ENCODE data around the gene TPST2. TPM values are rescaled to one million over a fixed set of nuclear protein-coding genes. Genes with fewer than 3 reads are reported as not detected.

TPST2 gene
- total and polyA plus RNA-seq, 9 of the 15 experiments (the other 6 are each of a cell fraction or from before 2014, with no cell fraction given) = 14.2 to 123 (median 60.1) TPM

DNA sequence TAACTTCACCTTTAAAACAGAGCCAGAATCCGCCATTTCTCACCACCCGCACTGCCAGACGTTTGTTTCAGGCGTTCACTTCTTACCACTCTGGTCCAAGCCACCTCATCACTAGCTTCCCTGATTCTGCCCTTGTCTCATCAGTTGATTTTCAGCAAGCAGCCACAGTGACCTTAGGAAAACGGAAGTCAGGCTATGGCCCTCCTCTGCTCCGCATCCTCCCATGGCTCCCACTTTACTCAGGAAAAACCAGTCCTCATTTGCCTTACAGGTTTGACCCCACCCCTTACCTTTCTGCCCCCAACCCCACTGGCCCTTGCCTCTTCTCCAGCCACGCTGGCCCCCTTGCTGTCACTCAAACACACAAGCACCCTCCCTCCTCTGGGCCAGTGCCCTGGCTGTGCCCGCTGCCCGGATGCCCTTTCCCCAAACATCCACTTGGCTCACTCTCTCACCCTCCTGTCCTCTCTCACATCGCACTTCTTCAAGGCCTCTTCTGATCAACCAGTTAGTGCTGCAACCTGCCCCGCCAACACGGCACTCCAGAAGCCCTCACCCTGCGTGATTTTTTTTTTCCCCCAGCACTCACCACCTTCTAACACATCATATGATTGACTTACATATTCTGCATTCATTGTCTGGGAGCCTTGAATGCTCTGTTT, 18.9 kb downstream of the TPST2 start:
- POLR2A ChIA-PET = interaction anchor here (0.9 kb wide), 1 partner anchor 53 kb away, joined by 3 read pairs; no protein-coding TSS in a partner anchor
- TF ChIP-seq ZNF584 (CRISPR knock-in tag; IDR thresholded peaks at IDR 0.05; ENCODE audit: low read depth) (no peak), POLR2AphosphoS2 (IDR thresholded peaks at IDR 0.05; ENCODE audit: low read length) (no peak), POLR2G (IDR thresholded peaks at IDR 0.05; ENCODE audit: low read depth, low read length) (peak; percentile 42; the same call in 1 of the 2 replicates), RBM25 (IDR thresholded peaks at IDR 0.05; ENCODE audit: low read depth, low read length, severe bottlenecking) (peak; percentile 15), KDM5B (IDR thresholded peaks at IDR 0.05; ENCODE audit: insufficient replicate concordance, low read depth, low read length) (no peak), FOXJ2 (tag; IDR thresholded peaks at IDR 0.05) (no peak), ATF7 (IDR thresholded peaks at IDR 0.05) (no peak), NFE2L1 (tag; IDR thresholded peaks at IDR 0.05; ENCODE audit: borderline replicate concordance, low read depth) (no peak), ZBTB43 (CRISPR knock-in tag; IDR thresholded peaks at IDR 0.05) (no peak), BACH1 (tag; IDR thresholded peaks at IDR 0.05) (no peak)
- TF ChIP-seq, protein P1, sequence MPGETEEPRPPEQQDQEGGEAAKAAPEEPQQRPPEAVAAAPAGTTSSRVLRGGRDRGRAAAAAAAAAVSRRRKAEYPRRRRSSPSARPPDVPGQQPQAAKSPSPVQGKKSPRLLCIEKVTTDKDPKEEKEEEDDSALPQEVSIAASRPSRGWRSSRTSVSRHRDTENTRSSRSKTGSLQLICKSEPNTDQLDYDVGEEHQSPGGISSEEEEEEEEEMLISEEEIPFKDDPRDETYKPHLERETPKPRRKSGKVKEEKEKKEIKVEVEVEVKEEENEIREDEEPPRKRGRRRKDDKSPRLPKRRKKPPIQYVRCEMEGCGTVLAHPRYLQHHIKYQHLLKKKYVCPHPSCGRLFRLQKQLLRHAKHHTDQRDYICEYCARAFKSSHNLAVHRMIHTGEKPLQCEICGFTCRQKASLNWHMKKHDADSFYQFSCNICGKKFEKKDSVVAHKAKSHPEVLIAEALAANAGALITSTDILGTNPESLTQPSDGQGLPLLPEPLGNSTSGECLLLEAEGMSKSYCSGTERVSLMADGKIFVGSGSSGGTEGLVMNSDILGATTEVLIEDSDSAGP (CRISPR knock-in tag; IDR thresholded peaks at IDR 0.05) = no peak
- TF ChIP-seq, protein P2, sequence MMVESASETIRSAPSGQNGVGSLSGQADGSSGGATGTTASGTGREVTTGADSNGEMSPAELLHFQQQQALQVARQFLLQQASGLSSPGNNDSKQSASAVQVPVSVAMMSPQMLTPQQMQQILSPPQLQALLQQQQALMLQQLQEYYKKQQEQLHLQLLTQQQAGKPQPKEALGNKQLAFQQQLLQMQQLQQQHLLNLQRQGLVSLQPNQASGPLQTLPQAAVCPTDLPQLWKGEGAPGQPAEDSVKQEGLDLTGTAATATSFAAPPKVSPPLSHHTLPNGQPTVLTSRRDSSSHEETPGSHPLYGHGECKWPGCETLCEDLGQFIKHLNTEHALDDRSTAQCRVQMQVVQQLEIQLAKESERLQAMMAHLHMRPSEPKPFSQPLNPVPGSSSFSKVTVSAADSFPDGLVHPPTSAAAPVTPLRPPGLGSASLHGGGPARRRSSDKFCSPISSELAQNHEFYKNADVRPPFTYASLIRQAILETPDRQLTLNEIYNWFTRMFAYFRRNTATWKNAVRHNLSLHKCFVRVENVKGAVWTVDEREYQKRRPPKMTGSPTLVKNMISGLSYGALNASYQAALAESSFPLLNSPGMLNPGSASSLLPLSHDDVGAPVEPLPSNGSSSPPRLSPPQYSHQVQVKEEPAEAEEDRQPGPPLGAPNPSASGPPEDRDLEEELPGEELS (CRISPR knock-in tag; IDR thresholded peaks at IDR 0.05; ENCODE audit: borderline replicate concordance) = no peak
- TF ChIP-seq, protein P3, sequence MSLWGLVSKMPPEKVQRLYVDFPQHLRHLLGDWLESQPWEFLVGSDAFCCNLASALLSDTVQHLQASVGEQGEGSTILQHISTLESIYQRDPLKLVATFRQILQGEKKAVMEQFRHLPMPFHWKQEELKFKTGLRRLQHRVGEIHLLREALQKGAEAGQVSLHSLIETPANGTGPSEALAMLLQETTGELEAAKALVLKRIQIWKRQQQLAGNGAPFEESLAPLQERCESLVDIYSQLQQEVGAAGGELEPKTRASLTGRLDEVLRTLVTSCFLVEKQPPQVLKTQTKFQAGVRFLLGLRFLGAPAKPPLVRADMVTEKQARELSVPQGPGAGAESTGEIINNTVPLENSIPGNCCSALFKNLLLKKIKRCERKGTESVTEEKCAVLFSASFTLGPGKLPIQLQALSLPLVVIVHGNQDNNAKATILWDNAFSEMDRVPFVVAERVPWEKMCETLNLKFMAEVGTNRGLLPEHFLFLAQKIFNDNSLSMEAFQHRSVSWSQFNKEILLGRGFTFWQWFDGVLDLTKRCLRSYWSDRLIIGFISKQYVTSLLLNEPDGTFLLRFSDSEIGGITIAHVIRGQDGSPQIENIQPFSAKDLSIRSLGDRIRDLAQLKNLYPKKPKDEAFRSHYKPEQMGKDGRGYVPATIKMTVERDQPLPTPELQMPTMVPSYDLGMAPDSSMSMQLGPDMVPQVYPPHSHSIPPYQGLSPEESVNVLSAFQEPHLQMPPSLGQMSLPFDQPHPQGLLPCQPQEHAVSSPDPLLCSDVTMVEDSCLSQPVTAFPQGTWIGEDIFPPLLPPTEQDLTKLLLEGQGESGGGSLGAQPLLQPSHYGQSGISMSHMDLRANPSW (CRISPR knock-in tag; IDR thresholded peaks at IDR 0.05) = no peak
- in situ Hi-C loops (cut with MboI) (no loop called here), intact Hi-C loops (cut with micrococcal nuclease) (no loop called here)
- no peak for ATAC-seq
- CTCF ChIA-PET (ENCODE audit: low intra/inter-chr PET ratio) = no interaction called here
- peaks cover 5 to 29% of the 10 kb centered on the region in 2 experiments for H3K4me1 ChIP-seq (replicated peaks in 1 of 2; ENCODE audit: control insufficient read depth in 2 of 2, insufficient read depth in 2 of 2, low read length in 2 of 2)
- peaks cover 94% of the 10 kb centered on the region for H3K79me2 ChIP-seq (ENCODE audit: control insufficient read depth, insufficient read depth, low read length)
- no peak overlapping the region for H3K27ac ChIP-seq (ENCODE audit: extremely low read depth, low read depth, low read length)
- H2AFZ ChIP-seq (ENCODE audit: low read depth, low read length) = no peak overlapping the region
- H3K27me3 ChIP-seq (ENCODE audit: control insufficient read depth in 2 of 2, insufficient read depth in 2 of 2, low read length in 2 of 2) = no peaks in the 10 kb centered on the region
- no peak overlapping the region for H3K9ac ChIP-seq (ENCODE audit: insufficient read depth in 1 of 2, low read depth in 2 of 2, low read length in 2 of 2)
- H3K9me1 ChIP-seq (ENCODE audit: control insufficient read depth, insufficient read depth, low read length) = peaks cover 5% of the 10 kb centered on the region
- DNase-seq (ENCODE audit: extremely low read depth in 1 of 4, low spot score in 3 of 4) = no peak
- peaks cover 83% of the 10 kb centered on the region for H3K36me3 ChIP-seq (ENCODE audit: control insufficient read depth, insufficient read depth, low read length)
- H3K4me3 ChIP-seq = no peak overlapping the region
- no TSS peak for BruUV-seq (replicated peaks)
- H4K20me1 ChIP-seq (replicated peaks; ENCODE audit: control insufficient read depth, insufficient read depth, low read length) = peaks cover 60% of the 10 kb centered on the region
- H3K9me3 ChIP-seq (replicated peaks; ENCODE audit: control insufficient read depth, insufficient read depth, low read depth, low read length) = no peaks in the 10 kb centered on the region
- FAIRE-seq = no peak
- H3K4me2 ChIP-seq (ENCODE audit: insufficient read depth, low read length) = no peak overlapping the region
- 78% methylated on average over 7 of the region's 13 CpGs for WGBS (ENCODE audit: insufficient coverage, low coverage, missing lambda C conversion rate)
